Panc1 (cell line): Measurements from ENCODE around the gene ZNF683.
"Not testable (repeated sequence)": the region's sequence is repeated elsewhere in the genome, so short reads cannot be mapped to it uniquely, and the experiment has no call there.

Experiments used
- CTCF ChIP-seq: fragments of 450-650 bp; IDR thresholded peaks from 2 replicates; pipeline ENCODE4 v1.5.1; 2017; ENCODE audit warnings: mild to moderate bottlenecking
- TCF7L2 ChIP-seq: IDR thresholded peaks from 2 replicates; pipeline ENCODE4 v1.6.1; 2011; ENCODE audit warnings: mild to moderate bottlenecking, low read depth, low read length, inconsistent platforms

GRCh38 chr1:26329380-26329779, 43.2 kb downstream of the ZNF683 start:
- TF ChIP-seq CTCF, TCF7L2: not testable (repeated sequence)
